Measurements from ENCODE around the gene CSTA. TPM values are rescaled to one million over a fixed set of nuclear protein-coding genes. Genes with fewer than 3 reads are reported as not detected.

Gene CSTA
- total RNA-seq, 5 donors from 2014 or later (not counting 1 experiment from before 2014, with no cell fraction given) = not detected

DNA sequence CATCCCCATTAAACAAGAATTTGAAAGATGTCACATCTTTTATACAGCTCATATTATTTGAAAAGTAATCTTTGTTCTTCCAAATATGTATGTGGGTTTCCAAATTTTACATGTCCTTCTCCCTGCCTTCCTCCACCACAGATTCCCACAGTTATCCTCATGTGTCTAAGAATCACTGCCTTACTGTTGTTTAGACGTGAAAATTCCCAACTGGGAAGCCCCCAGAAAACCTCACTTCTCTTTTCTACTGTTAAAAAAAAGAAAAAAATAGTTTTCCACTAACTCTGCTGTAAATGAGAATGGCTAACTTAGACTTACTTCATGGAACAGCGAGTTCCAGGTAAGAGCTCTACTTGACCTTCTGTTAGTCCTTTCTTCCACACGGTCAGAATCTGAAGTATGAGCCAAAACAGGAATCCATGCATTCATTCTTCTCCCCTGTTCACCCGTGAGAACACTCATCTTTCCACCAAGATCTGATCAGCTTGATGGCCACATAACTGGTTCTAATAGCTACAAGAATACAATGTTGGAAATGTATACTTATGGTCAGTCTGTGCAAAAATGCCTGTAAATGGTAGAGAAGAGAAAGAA, 17.9 kb upstream of the CSTA start:
- no peaks in the 10 kb centered on the region for H3K4me1 ChIP-seq (ENCODE audit: control insufficient read depth in 1 of 2, extremely low read depth in 1 of 2, insufficient read depth in 2 of 2, low read length in 2 of 2)
- no peak for DNase-seq
- Mint-ChIP-seq H3K27ac (no peak overlapping the region), H3K36me3 (no peaks in the 10 kb centered on the region), H3K27me3 (peaks cover 0 to 6% of the 10 kb centered on the region in 2 donors), H3K4me1 (no peaks in the 10 kb centered on the region), H3K9me3 (no peaks in the 10 kb centered on the region), H3K4me3 (no peak overlapping the region)
- no peak for ATAC-seq (replicated peaks in 1 of 4)
- CTCF ChIA-PET = interaction anchor here (0.5 to 1.4 kb wide), 6 partner anchors 8 to 760 kb away, joined by 3 to 5 read pairs (median 4); no protein-coding TSS in a partner anchor
- no peak overlapping the region for H3K4me3 ChIP-seq (ENCODE audit: control insufficient read depth in 1 of 2, extremely low read depth in 1 of 2, low read length in 1 of 2)
- no peaks in the 10 kb centered on the region for H3K36me3 ChIP-seq (ENCODE audit: control insufficient read depth in 2 of 2, extremely low read depth in 1 of 2, insufficient read depth in 1 of 2, low read length in 1 of 2)
- POLR2A ChIA-PET = no interaction called here
- no peak overlapping the region for H3K27ac ChIP-seq (ENCODE audit: low read length)
- H3K9me3 ChIP-seq = no peaks in the 10 kb centered on the region
- no peaks in the 10 kb centered on the region for H3K27me3 ChIP-seq (replicated peaks in 1 of 2; ENCODE audit: control insufficient read depth in 2 of 2, extremely low read depth in 1 of 2, insufficient read depth in 2 of 2, low read length in 1 of 2)
- 100% methylated on average over 1 of the region's 4 CpGs for WGBS (ENCODE audit: insufficient coverage)

GRCh38 chr3:122307976-122308375, 17.1 kb upstream of the CSTA start:
- Mint-ChIP-seq H3K4me3 (no peak overlapping the region), H3K36me3 (no peaks in the 10 kb centered on the region), H3K4me1 (peaks cover 4 to 5% (median 5%) of the 10 kb centered on the region in 3 donors), H3K9me3 (no peaks in the 10 kb centered on the region), H3K27ac (no peak overlapping the region), H3K27me3 (peaks cover 0 to 6% of the 10 kb centered on the region in 2 donors)
- no peak for DNase-seq
- no peak overlapping the region for H3K4me3 ChIP-seq (ENCODE audit: control insufficient read depth in 1 of 2, extremely low read depth in 1 of 2, low read length in 1 of 2)
- no peaks in the 10 kb centered on the region for H3K9me3 ChIP-seq
- no peak for ATAC-seq (replicated peaks in 1 of 4)
- no peaks in the 10 kb centered on the region for H3K36me3 ChIP-seq (ENCODE audit: control insufficient read depth in 2 of 2, extremely low read depth in 1 of 2, insufficient read depth in 1 of 2, low read length in 1 of 2)
- CTCF ChIA-PET = interaction anchor here in 1 of 2 donors (0.6 kb wide), 1 partner anchor 86 kb away, joined by 3 read pairs; no protein-coding TSS in a partner anchor
- no peak overlapping the region for H3K27ac ChIP-seq (ENCODE audit: low read length)
- POLR2A ChIA-PET = no interaction called here
- H3K4me1 ChIP-seq (ENCODE audit: control insufficient read depth in 1 of 2, extremely low read depth in 1 of 2, insufficient read depth in 2 of 2, low read length in 2 of 2) = no peaks in the 10 kb centered on the region
- H3K27me3 ChIP-seq (replicated peaks in 1 of 2; ENCODE audit: control insufficient read depth in 2 of 2, extremely low read depth in 1 of 2, insufficient read depth in 2 of 2, low read length in 1 of 2) = no peaks in the 10 kb centered on the region

- POLR2A ChIA-PET = no interaction called here
- no peak overlapping the region for H3K4me3 ChIP-seq (ENCODE audit: control insufficient read depth in 1 of 2, extremely low read depth in 1 of 2, low read length in 1 of 2)
- CTCF ChIA-PET = interaction anchor here in 1 of 2 donors (0.6 kb wide), 1 partner anchor 1710 kb away, joined by 6 read pairs; no protein-coding TSS in a partner anchor
- peaks cover 7 to 12% (median 8%) of the 10 kb centered on the region in 3 donors for H3K4me1 Mint-ChIP-seq
- no peaks in the 10 kb centered on the region for H3K9me3 Mint-ChIP-seq
- no peaks in the 10 kb centered on the region for H3K36me3 Mint-ChIP-seq
- H3K9me3 ChIP-seq = no peaks in the 10 kb centered on the region
- H3K27me3 ChIP-seq (replicated peaks in 1 of 2; ENCODE audit: control insufficient read depth in 2 of 2, extremely low read depth in 1 of 2, insufficient read depth in 2 of 2, low read length in 1 of 2) = peaks cover 0 to 5% of the 10 kb centered on the region in 2 experiments
- peaks cover 0 to 4% of the 10 kb centered on the region in 2 donors for H3K27me3 Mint-ChIP-seq
- no peaks in the 10 kb centered on the region for H3K4me1 ChIP-seq (ENCODE audit: control insufficient read depth in 1 of 2, extremely low read depth in 1 of 2, insufficient read depth in 2 of 2, low read length in 2 of 2)
- ATAC-seq (replicated peaks in 1 of 4) = no peak
- DNase-seq = no peak
- no peak overlapping the region for H3K4me3 Mint-ChIP-seq
- no peaks in the 10 kb centered on the region for H3K36me3 ChIP-seq (ENCODE audit: control insufficient read depth in 2 of 2, extremely low read depth in 1 of 2, insufficient read depth in 1 of 2, low read length in 1 of 2)
- no CpG with 5 or more reads among the region's 1 CpG for WGBS (ENCODE audit: insufficient coverage)
- H3K27ac ChIP-seq (ENCODE audit: low read length) = no peak overlapping the region
- no peak overlapping the region for H3K27ac Mint-ChIP-seq
Measured at GRCh38 chr3:122310361-122310760, 14.7 kb upstream of the CSTA start.

DNA sequence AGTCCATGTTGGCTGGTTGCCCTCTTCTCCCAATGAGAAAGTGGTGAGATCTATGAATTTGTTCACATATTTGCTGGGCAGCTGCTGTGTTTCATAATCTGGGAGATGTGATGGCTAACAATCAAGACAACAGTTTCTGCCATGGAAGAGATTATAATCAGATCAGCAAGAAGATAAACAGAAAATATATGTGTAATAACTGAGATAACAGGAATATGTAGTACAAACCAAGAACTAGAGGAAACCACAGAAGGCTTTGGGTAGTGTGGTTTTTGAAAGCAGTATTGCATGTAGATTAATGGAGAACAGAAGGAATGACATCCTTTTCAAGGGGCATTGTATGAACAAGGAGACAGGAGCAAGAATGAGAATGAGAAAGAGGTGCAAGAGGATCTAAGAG, 12.2 kb upstream of the CSTA start:
- Mint-ChIP-seq H3K9me3 (no peaks in the 10 kb centered on the region), H3K4me1 (peaks cover 7 to 12% (median 8%) of the 10 kb centered on the region in 3 donors), H3K27me3 (peaks cover 0 to 4% of the 10 kb centered on the region in 2 donors), H3K27ac (no peak overlapping the region), H3K4me3 (no peak overlapping the region), H3K36me3 (no peaks in the 10 kb centered on the region)
- Histone ChIP-seq H3K27ac (ENCODE audit: low read length) (no peak overlapping the region), H3K4me1 (ENCODE audit: control insufficient read depth in 1 of 2, extremely low read depth in 1 of 2, insufficient read depth in 2 of 2, low read length in 2 of 2) (no peaks in the 10 kb centered on the region), H3K36me3 (ENCODE audit: control insufficient read depth in 2 of 2, extremely low read depth in 1 of 2, insufficient read depth in 1 of 2, low read length in 1 of 2) (no peaks in the 10 kb centered on the region), H3K27me3 (replicated peaks in 1 of 2; ENCODE audit: control insufficient read depth in 2 of 2, extremely low read depth in 1 of 2, insufficient read depth in 2 of 2, low read length in 1 of 2) (peaks cover 0 to 5% of the 10 kb centered on the region in 2 experiments), H3K9me3 (no peaks in the 10 kb centered on the region), H3K4me3 (ENCODE audit: control insufficient read depth in 1 of 2, extremely low read depth in 1 of 2, low read length in 1 of 2) (no peak overlapping the region)
- no peak for ATAC-seq (replicated peaks in 1 of 4)
- no peak for DNase-seq
- CTCF ChIA-PET = interaction anchor here (0.9 kb wide), 2 partner anchors 10 to 14 kb away, joined by 3 read pairs; no protein-coding TSS in a partner anchor
- POLR2A ChIA-PET = no interaction called here

DNA sequence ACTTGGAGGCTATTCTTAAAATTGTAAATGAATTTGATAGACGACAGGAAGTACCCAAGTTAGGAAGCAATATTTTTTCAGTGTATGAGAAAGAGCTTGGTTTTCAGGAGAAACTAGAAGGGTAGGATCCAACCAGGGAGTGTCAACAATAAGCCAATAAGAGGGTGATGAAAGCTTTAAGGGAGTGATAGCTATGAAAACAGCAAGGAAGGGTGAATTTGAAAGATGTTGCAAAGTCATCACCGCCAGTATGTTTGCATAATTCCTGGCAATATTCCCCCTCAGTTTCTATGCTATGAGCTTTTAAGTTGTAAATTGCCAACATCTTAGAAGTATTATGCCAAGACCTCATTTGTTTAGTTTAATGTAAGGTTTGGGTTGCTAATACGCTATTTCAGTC, 11.8 kb upstream of the CSTA start:
- POLR2A ChIA-PET = no interaction called here
- no peak overlapping the region for H3K27ac ChIP-seq (ENCODE audit: low read length)
- Mint-ChIP-seq H3K9me3 (peaks cover 0 to 3% (median 2%) of the 10 kb centered on the region in 3 donors), H3K36me3 (no peaks in the 10 kb centered on the region), H3K4me3 (no peak overlapping the region), H3K27me3 (peaks cover 0 to 4% of the 10 kb centered on the region in 2 donors), H3K27ac (no peak overlapping the region), H3K4me1 (peaks cover 7 to 12% (median 8%) of the 10 kb centered on the region in 3 donors)
- CTCF ChIA-PET = interaction anchor here (0.9 kb wide), 2 partner anchors 9 to 14 kb away, joined by 3 read pairs; no protein-coding TSS in a partner anchor
- H3K4me3 ChIP-seq (ENCODE audit: control insufficient read depth in 1 of 2, extremely low read depth in 1 of 2, low read length in 1 of 2) = no peak overlapping the region
- 27% methylated on average over 1 of the region's 3 CpGs for WGBS (ENCODE audit: insufficient coverage)
- no peaks in the 10 kb centered on the region for H3K9me3 ChIP-seq
- H3K27me3 ChIP-seq (replicated peaks in 1 of 2; ENCODE audit: control insufficient read depth in 2 of 2, extremely low read depth in 1 of 2, insufficient read depth in 2 of 2, low read length in 1 of 2) = peaks cover 0 to 5% of the 10 kb centered on the region in 2 experiments
- ATAC-seq (replicated peaks in 1 of 4) (no peak), DNase-seq (no peak)
- no peaks in the 10 kb centered on the region for H3K4me1 ChIP-seq (ENCODE audit: control insufficient read depth in 1 of 2, extremely low read depth in 1 of 2, insufficient read depth in 2 of 2, low read length in 2 of 2)
- H3K36me3 ChIP-seq (ENCODE audit: control insufficient read depth in 2 of 2, extremely low read depth in 1 of 2, insufficient read depth in 1 of 2, low read length in 1 of 2) = no peaks in the 10 kb centered on the region

DNA sequence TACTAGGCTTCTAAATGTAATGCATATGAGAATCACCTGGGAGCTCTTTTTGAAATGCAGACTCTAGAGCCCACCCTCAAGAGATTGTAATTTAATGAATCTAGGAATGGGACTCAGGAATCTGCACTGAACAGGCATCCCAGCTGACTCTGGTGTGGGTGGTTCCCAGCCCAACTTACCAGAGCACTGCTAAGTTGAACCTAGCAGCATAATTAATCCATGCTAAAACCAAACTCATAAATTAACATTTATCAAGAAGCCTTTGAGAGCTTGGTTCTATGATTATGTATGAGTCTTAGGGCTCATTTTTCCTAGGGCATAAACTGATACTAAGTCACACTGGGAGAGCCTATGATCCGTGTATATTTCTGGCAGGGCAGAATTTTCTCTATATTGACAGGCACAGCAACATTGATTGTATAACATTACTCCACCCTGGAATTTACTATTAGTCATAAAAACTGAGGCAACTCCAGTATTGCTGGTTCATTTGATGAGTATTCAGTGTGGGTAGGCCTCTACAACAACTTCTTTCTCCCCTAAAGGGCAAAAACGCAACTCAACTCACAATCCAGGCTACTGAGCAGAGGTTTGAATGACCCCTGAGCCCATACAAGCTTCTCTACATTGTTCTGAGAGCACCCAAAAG, 10.7 kb upstream of the CSTA start:
- no peak overlapping the region for H3K27ac ChIP-seq (ENCODE audit: low read length)
- H3K27me3 Mint-ChIP-seq = peaks cover 0 to 3% of the 10 kb centered on the region in 2 donors
- no peaks in the 10 kb centered on the region for H3K4me1 ChIP-seq (ENCODE audit: control insufficient read depth in 1 of 2, extremely low read depth in 1 of 2, insufficient read depth in 2 of 2, low read length in 2 of 2)
- peaks cover 7 to 12% (median 8%) of the 10 kb centered on the region in 3 donors for H3K4me1 Mint-ChIP-seq
- no peaks in the 10 kb centered on the region for H3K36me3 ChIP-seq (ENCODE audit: control insufficient read depth in 2 of 2, extremely low read depth in 1 of 2, insufficient read depth in 1 of 2, low read length in 1 of 2)
- ChIA-PET CTCF (no interaction called here), POLR2A (no interaction called here)
- H3K4me3 ChIP-seq (ENCODE audit: control insufficient read depth in 1 of 2, extremely low read depth in 1 of 2, low read length in 1 of 2) = no peak overlapping the region
- no CpG with 5 or more reads among the region's 2 CpGs for WGBS (ENCODE audit: insufficient coverage)
- H3K27ac Mint-ChIP-seq = no peak overlapping the region
- peaks cover 0 to 5% of the 10 kb centered on the region in 2 experiments for H3K27me3 ChIP-seq (replicated peaks in 1 of 2; ENCODE audit: control insufficient read depth in 2 of 2, extremely low read depth in 1 of 2, insufficient read depth in 2 of 2, low read length in 1 of 2)
- DNase-seq (no peak), ATAC-seq (replicated peaks in 1 of 4) (no peak)
- H3K9me3 Mint-ChIP-seq = peaks cover 5 to 10% (median 8%) of the 10 kb centered on the region in 3 donors
- H3K36me3 Mint-ChIP-seq = no peaks in the 10 kb centered on the region
- no peak overlapping the region for H3K4me3 Mint-ChIP-seq
- H3K9me3 ChIP-seq = no peaks in the 10 kb centered on the region
